OCI-LY3 (cell line): ENCODE measurements around the gene MKNK2.

Experiments used
- H2AFZ ChIP-seq: fragments of 200-600, 300-600 bp; shearing (Covaris generic); 2 replicates; pipeline ENCODE4 v1.6.0; 2014; ENCODE audit warnings: antibody characterized with exemption, low read depth, low read length
- H3K27ac ChIP-seq: fragments of 200-600, 300-600 bp; sonication (generic); 2 replicates; pipeline ENCODE4 v1.5.1; 2014; ENCODE audit warnings: mild to moderate bottlenecking, low read length, moderate library complexity, mixed read lengths
- H3K27me3 ChIP-seq: fragments of 200-600, 300-600 bp; sonication (generic); 2 replicates; pipeline ENCODE4 v1.6.1; 2014; ENCODE audit warnings: low read depth, low read length, mixed read lengths
- H3K36me3 ChIP-seq: fragments of 200-600, 300-600 bp; sonication (generic); replicated peaks from 2 replicates; pipeline ENCODE3; 2014; ENCODE audit warnings: low read depth, low read length, mixed read lengths
- H3K4me1 ChIP-seq: fragments of 300-600, 200-600 bp; sonication (generic); 2 replicates; pipeline ENCODE4 v1.6.1; 2014; ENCODE audit warnings: low read length, mixed read lengths
- H3K4me2 ChIP-seq: fragments of 200-600, 300-600 bp; sonication (generic); 2 replicates; pipeline ENCODE4 v1.6.1; 2014; ENCODE audit warnings: low read length, mixed read lengths
- H3K4me3 ChIP-seq: fragments of 300-600, 200-600 bp; sonication (generic); 2 replicates; pipeline ENCODE4 v1.5.1; 2014; ENCODE audit warnings: antibody characterized with exemption, mild to moderate bottlenecking, low read length, moderate library complexity
- H3K79me2 ChIP-seq: fragments of 300-600, 200-600 bp; shearing (Covaris generic); 2 replicates; pipeline ENCODE4 v1.6.1; 2014; ENCODE audit warnings: mild to moderate bottlenecking, low read length, mixed read lengths
- H3K9ac ChIP-seq: fragments of 300-600, 200-600 bp; shearing (Covaris generic); 2 replicates; pipeline ENCODE4 v1.6.0; 2014; ENCODE audit warnings: mild to moderate bottlenecking, low read length, moderate library complexity
- H3K9me3 ChIP-seq: fragments of 200-600, 300-600 bp; shearing (Covaris generic); 2 replicates; pipeline ENCODE4 v1.6.1; 2014; ENCODE audit warnings: low read length, mixed read lengths; ENCODE audit not compliant: insufficient read depth
- H4K20me1 ChIP-seq: fragments of 200-600, 300-600 bp; sonication (generic); 2 replicates; pipeline ENCODE4 v1.6.1; 2016; ENCODE audit warnings: low read length, mixed read lengths; ENCODE audit not compliant: insufficient read depth
- EZH2phosphoT487 ChIP-seq: fragments of 200-600 bp; shearing (Covaris generic); IDR thresholded peaks from 2 replicates; pipeline ENCODE4 v1.6.1; 2018; ENCODE audit warnings: antibody characterized with exemption, mixed run types, low read depth
- TF ChIP-seq, protein P1 (sequence below): fragments of 200-600, 300-600 bp; sonication (generic); IDR thresholded peaks from 2 replicates; pipeline ENCODE4 v1.5.1; 2014; ENCODE audit warnings: antibody characterized with exemption, low read length, low read depth

MKNK2 gene

DNA sequence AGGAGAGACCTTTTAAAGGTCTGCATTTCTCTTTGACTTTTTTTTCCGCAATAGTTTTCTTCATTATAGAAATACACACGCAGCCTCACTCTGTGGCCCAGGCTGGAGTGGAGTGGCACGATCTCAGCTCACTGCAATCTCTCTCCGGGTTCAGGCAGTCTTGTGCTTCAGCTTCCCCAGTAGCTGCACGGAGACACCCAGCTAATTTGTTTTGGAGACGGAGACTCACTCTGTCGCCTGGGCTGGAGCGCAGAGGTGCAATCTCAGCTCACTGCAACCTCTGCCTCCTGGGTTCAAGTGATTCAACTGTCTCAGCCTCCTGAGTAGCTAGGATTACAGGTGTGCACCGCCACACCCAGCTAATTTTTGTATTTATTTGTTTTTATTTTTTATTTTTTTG lies 11.7 kb upstream of the MKNK2 start:
- Histone ChIP-seq H3K36me3 (no peaks in the 10 kb centered on the region), H3K4me2 (peak overlapping the region; percentile 95), H4K20me1 (no peaks in the 10 kb centered on the region), H3K4me3 (peak overlapping the region; percentile 89), H3K27ac (no peak overlapping the region), H3K27me3 (no peaks in the 10 kb centered on the region), H3K4me1 (peaks cover 34% of the 10 kb centered on the region), H2AFZ (no peak overlapping the region), H3K9me3 (no peaks in the 10 kb centered on the region), H3K79me2 (peaks cover 24% of the 10 kb centered on the region; the same call in 1 of the 2 replicates), H3K9ac (no peak overlapping the region)
- TF ChIP-seq, protein P1, sequence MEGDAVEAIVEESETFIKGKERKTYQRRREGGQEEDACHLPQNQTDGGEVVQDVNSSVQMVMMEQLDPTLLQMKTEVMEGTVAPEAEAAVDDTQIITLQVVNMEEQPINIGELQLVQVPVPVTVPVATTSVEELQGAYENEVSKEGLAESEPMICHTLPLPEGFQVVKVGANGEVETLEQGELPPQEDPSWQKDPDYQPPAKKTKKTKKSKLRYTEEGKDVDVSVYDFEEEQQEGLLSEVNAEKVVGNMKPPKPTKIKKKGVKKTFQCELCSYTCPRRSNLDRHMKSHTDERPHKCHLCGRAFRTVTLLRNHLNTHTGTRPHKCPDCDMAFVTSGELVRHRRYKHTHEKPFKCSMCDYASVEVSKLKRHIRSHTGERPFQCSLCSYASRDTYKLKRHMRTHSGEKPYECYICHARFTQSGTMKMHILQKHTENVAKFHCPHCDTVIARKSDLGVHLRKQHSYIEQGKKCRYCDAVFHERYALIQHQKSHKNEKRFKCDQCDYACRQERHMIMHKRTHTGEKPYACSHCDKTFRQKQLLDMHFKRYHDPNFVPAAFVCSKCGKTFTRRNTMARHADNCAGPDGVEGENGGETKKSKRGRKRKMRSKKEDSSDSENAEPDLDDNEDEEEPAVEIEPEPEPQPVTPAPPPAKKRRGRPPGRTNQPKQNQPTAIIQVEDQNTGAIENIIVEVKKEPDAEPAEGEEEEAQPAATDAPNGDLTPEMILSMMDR = no peak
- no peak for TF ChIP-seq EZH2phosphoT487

GRCh38 chr19:2062389-2062729 lies 11.3 kb upstream of the MKNK2 start:
- H3K27ac ChIP-seq = peak overlapping the region; percentile 72
- no peaks in the 10 kb centered on the region for H3K27me3 ChIP-seq
- no peak overlapping the region for H2AFZ ChIP-seq
- H3K4me1 ChIP-seq = peaks cover 33% of the 10 kb centered on the region
- no peaks in the 10 kb centered on the region for H3K9me3 ChIP-seq
- H3K9ac ChIP-seq = peak overlapping the region; percentile 86
- TF ChIP-seq, protein P1 = no peak
- TF ChIP-seq EZH2phosphoT487 = no peak
- no peaks in the 10 kb centered on the region for H4K20me1 ChIP-seq
- no peaks in the 10 kb centered on the region for H3K36me3 ChIP-seq
- peak overlapping the region; percentile 95 for H3K4me2 ChIP-seq
- H3K79me2 ChIP-seq = peaks cover 24% of the 10 kb centered on the region; the same call in 1 of the 2 replicates
- H3K4me3 ChIP-seq = peak overlapping the region; percentile 89

DNA sequence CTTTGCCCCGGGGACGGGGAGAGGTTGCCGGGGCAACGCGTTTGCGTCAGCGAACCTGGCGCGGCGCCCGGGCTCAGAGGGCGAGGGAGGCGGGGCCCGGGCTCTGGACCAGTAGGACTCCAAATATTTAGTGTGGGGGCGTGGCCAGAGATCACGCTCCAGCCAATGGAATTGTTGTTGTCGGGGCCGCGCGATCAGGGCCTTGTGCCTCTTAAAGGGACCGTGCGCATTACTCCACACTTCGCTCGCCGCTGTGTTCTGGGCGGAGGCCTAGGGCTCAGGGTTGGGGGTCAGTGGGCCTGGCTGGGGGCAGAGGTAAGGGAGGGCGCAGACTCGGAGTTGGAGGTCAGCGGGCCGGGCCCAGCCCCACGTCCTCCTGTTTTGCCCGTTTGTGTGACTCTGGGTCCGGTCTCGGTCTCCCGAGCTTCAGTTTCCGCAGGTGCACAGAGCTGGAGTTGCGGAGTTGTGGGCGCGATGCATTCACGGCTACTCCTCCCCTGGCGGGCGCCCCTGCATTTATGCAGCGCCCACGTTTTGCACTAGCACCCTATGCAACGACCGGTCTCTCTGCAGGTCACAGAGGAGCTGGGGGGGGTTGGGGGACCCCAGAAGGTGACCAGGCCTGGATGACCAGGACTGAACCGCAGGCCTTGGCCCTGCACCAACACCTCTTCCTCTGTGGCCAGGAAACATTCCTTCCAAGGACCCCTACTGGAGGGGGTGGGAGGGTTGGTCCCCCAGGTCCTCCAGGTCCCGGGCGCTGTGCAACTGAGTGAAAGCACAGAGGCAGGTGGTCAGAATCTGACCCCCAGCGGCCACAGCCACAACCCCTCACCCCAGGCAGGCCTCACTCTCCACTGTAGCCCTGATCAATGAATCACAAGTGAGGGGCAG lies 10.7 kb upstream of the MKNK2 start:
- Histone ChIP-seq H3K4me3 (peak overlapping the region; percentile 89), H3K4me2 (peak overlapping the region; percentile 95), H3K36me3 (no peaks in the 10 kb centered on the region), H3K27me3 (no peaks in the 10 kb centered on the region), H3K4me1 (peaks cover 36% of the 10 kb centered on the region), H3K9ac (peak overlapping the region; percentile 86), H3K27ac (peak overlapping the region; percentile 84), H4K20me1 (no peaks in the 10 kb centered on the region), H3K9me3 (no peaks in the 10 kb centered on the region), H3K79me2 (peaks cover 24% of the 10 kb centered on the region; the same call in 1 of the 2 replicates), H2AFZ (peak overlapping the region; percentile 54; the same call in 1 of the 2 replicates)
- no peak for TF ChIP-seq EZH2phosphoT487
- TF ChIP-seq, protein P1 = peak; percentile 47

DNA sequence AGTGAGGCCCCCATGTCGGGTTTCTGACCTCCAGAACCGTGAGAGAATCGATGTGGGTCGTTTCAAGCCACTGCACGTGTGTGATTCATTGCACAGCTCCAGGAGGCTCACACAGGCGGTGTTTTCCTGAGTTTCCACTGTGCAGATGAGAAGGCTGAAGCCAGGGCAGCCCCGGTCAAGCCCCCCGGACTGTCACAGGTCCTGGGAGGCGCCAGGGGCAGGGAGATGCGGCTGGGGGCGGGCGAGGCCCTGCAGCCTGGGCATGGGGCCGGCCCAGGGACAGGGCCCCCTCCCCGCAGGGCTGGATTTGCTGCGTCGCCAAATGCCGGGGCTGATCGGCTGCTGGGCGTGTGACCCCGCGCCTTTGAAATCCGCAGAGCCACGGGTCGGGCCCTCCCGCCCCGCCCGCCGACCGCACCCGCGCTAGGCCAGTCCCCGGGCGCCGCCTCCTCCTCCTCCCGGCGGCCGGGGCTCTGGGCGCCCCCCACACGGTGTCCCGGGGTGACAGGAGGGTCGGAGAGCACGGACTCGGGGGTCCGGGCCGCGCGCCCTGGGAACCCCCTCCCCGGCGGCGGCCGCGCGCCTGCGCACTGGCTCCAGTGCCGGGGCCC lies 9.9 kb upstream of the MKNK2 start:
- Histone ChIP-seq H3K4me3 (peak overlapping the region; percentile 89), H3K79me2 (peaks cover 24% of the 10 kb centered on the region; the same call in 1 of the 2 replicates), H3K9me3 (no peaks in the 10 kb centered on the region), H3K36me3 (no peaks in the 10 kb centered on the region), H2AFZ (no peak overlapping the region), H3K9ac (peak overlapping the region; percentile 84), H4K20me1 (no peaks in the 10 kb centered on the region), H3K27me3 (no peaks in the 10 kb centered on the region), H3K27ac (peak overlapping the region; percentile 84), H3K4me1 (peaks cover 43% of the 10 kb centered on the region), H3K4me2 (peak overlapping the region; percentile 95)
- TF ChIP-seq, protein P1 = no peak
- no peak for TF ChIP-seq EZH2phosphoT487
